Naive thymus-derived CD4-positive, alpha-beta T cell (primary cell): Measurements from ENCODE around the gene LEF1. TPM values are rescaled to one million over a fixed set of nuclear protein-coding genes. Genes with fewer than 3 reads are reported as not detected.
A peak's percentile ranks its signal among the peaks of the same experiment; 100 is the strongest.

Experiments
- ATAC-seq: fragments of 150-1000 bp; cut with Tn5 transposase; 2 replicates; pipeline ENCODE4 v1.10.0; 2021; ENCODE audit warnings: mild to moderate bottlenecking, moderate library complexity
- CTCF ChIA-PET: fragments of 350-600 bp; sonication (Branson Sonifier 250); formaldehyde crosslinking; loops from one replicate; lab custom pipeline; 2021; ENCODE audit warnings: antibody characterized with exemption; lab: Charles Lee
- POLR2A ChIA-PET: fragments of 350-600 bp; sonication (Branson Sonifier 250); formaldehyde crosslinking; loops from one replicate; lab custom pipeline; 2021; ENCODE audit warnings: antibody characterized with exemption, inconsistent platforms; lab: Charles Lee
- DNase-seq, 9 donors: peaks; one replicate each; pipeline versions ENCODE4 v3.0.0 to v3.0.0-alpha.2; 2020 to 2022; ENCODE audit warnings: mixed read lengths in 1 of 9
- H3K27ac ChIP-seq: one replicate; pipeline ENCODE4 v1.7.0; 2013; ENCODE audit warnings: mild to moderate bottlenecking, low read depth, low read length, moderate library complexity
- H3K27me3 ChIP-seq, 2 donors: one replicate each; pipeline ENCODE4 v1.7.0; 2013; ENCODE audit warnings: low read length in 2 of 2, mild to moderate bottlenecking in 2 of 2, moderate library complexity in 2 of 2; ENCODE audit not compliant: control insufficient read depth in 2 of 2, insufficient read depth in 2 of 2
- H3K36me3 ChIP-seq, 3 experiments: 1 replicate in 2 of 3; 2 replicates in 1 of 3; pipeline ENCODE4 v1.7.0; 2013; ENCODE audit warnings: low read length in 3 of 3, mild to moderate bottlenecking in 3 of 3, moderate library complexity in 1 of 3; ENCODE audit not compliant: insufficient read depth in 3 of 3, control insufficient read depth in 2 of 3
- H3K4me1 ChIP-seq, 2 donors: one replicate each; pipeline ENCODE4 v1.7.0; 2013; ENCODE audit warnings: low read length in 2 of 2, mild to moderate bottlenecking in 2 of 2, moderate library complexity in 1 of 2; ENCODE audit not compliant: control insufficient read depth in 2 of 2, insufficient read depth in 2 of 2
- H3K4me3 ChIP-seq: 2 replicates; pipeline ENCODE4 v1.7.0; 2013; ENCODE audit warnings: mild to moderate bottlenecking, low read length
- H3K9me3 ChIP-seq, 3 experiments: 1 replicate in 2 of 3; 2 replicates in 1 of 3; pipeline ENCODE4 v1.7.0; 2013; ENCODE audit warnings: low read length in 3 of 3; ENCODE audit not compliant: control insufficient read depth in 2 of 3
- H3K27ac Mint-ChIP-seq, 9 donors: one replicate each; pipeline ENCODE4 v1.8.0; 2020 to 2022; ENCODE audit warnings: mixed read lengths in 9 of 9, mild to moderate bottlenecking in 8 of 9, moderate library complexity in 5 of 9, inconsistent platforms in 2 of 9
- H3K27me3 Mint-ChIP-seq, 5 donors: one replicate each; pipeline ENCODE4 v1.8.0; 2021 to 2022; ENCODE audit warnings: mixed read lengths in 5 of 5, mild to moderate bottlenecking in 1 of 5
- H3K36me3 Mint-ChIP-seq, 5 donors: one replicate each; pipeline ENCODE4 v1.8.0; 2020 to 2022; ENCODE audit warnings: mixed read lengths in 5 of 5, mild to moderate bottlenecking in 3 of 5, inconsistent platforms in 1 of 5
- H3K4me1 Mint-ChIP-seq, 7 donors: one replicate each; pipeline ENCODE4 v1.8.0; 2020 to 2022; ENCODE audit warnings: mixed read lengths in 7 of 7, mild to moderate bottlenecking in 3 of 7, inconsistent platforms in 1 of 7
- H3K4me3 Mint-ChIP-seq, 10 donors: one replicate each; pipeline ENCODE4 v1.8.0; 2020 to 2022; ENCODE audit warnings: mild to moderate bottlenecking in 10 of 10, mixed read lengths in 10 of 10, moderate library complexity in 6 of 10, inconsistent platforms in 2 of 10
- H3K9me3 Mint-ChIP-seq, 11 donors: one replicate each; pipeline ENCODE4 v1.8.0; 2020 to 2022; ENCODE audit warnings: mixed read lengths in 11 of 11, mild to moderate bottlenecking in 4 of 11, inconsistent platforms in 1 of 11, moderate library complexity in 1 of 11
- intact Hi-C, 2 donors: fragments of 100-400 bp; cut with micrococcal nuclease; formaldehyde crosslinking; loops; one replicate each; pipeline ENCODE4 v1.15.1; 2023
- polyA plus RNA-seq, 2 donors: library from polyadenylated mRNA; unstranded; fragments of 300-500 nt; fragmentation: Illumina TruSeq; gene quantifications; one replicate each; pipeline ENCODE4 v1.2.3, GENCODE V29; 2021
- total RNA-seq, 6 experiments: library from RNA in 5 of 6; stranded (reverse) in 5 of 6; gene quantifications; 1 replicate in 5 of 6; 2 replicates in 1 of 6; pipeline ENCODE4 v1.2.3 and lab custom pipeline; 2021 to 2026

Gene LEF1
- total and polyA plus RNA-seq, 7 experiments from 2014 or later, result 270 to 928 (median 674) TPM

DNA sequence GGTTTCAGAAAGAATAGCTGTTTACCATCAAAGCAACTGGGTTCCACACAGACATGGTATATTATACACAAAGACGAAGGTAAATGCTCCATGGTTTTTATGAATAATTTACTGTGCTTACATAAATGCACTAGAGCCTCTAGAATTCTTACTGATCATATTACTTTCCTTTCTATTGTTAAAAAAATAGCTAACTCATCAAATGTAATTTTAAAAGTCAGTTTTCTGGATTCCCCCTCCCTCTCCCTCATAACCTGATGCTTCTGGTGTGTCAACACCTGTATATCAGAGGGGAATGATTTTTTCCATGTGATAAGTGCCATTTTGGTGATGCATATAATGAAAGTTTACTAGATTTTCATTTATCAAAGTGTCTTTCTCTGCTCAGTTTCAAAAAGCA, 31.1 kb upstream of the LEF1 start:
- Mint-ChIP-seq H3K4me1 (peaks cover 8 to 31% (median 19%) of the 10 kb centered on the region in 7 donors), H3K9me3 (no peaks in the 10 kb centered on the region), H3K36me3 (peaks cover 8 to 52% (median 40%) of the 10 kb centered on the region in 5 donors), H3K27me3 (no peaks in the 10 kb centered on the region), H3K27ac (peak overlapping the region in 1 of 9 donors; percentile 17), H3K4me3 (no peak overlapping the region)
- ATAC-seq, result no peak
- no peak overlapping the region for H3K27ac ChIP-seq
- intact Hi-C loops, result no loop called here
- no peak overlapping the region for H3K4me3 ChIP-seq
- no peaks in the 10 kb centered on the region for H3K9me3 ChIP-seq
- POLR2A ChIA-PET, result no interaction called here
- H3K36me3 ChIP-seq, result peaks cover 0 to 11% (median 0%) of the 10 kb centered on the region in 3 experiments
- no peaks in the 10 kb centered on the region for H3K27me3 ChIP-seq
- CTCF ChIA-PET, result no interaction called here
- peaks cover 0 to 5% of the 10 kb centered on the region in 2 donors for H3K4me1 ChIP-seq
- no peak for DNase-seq

DNA sequence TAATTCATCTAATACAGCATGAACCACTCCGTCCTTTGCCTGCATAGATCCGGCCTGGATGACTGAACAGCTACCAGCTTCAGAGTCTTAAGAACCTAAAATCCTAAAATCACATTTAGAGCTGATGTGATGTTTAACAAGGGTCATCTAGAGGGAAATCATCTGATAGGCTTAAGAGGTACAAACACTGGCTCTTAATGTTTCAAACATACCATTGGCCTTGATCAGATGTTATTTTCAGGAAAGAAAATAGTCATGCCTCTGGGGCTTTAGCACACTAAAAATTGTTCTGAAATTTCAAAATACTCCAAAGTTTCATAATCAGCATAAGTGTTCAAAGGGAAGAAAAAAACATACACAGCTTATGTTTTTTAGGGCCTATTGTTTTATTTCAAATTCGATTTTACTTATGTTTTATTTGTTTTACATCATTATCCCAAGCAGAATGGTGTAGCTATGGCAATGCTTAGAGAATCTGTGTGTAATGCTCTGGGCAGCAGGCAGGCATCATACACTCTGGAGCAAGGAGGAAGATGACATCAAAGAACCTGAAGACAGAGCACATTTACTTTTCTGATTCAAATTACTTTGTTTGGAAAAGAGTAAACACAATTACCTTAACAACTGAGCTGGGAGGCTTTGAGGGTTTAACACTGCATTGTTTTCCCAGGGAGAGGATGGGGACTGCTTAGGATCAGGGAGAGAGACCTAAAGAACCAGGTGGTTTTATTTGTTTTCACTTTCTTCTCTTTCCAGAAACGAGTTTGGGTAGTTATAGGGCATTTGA, 25.3 kb upstream of the LEF1 start:
- ChIA-PET CTCF (interaction anchor here (0.6 kb wide), 1 partner anchor 180 kb away, joined by 3 read pairs; no protein-coding TSS in a partner anchor), POLR2A (interaction anchor here (0.6 to 1.0 kb wide), 3 partner anchors 35 to 283 kb away, joined by 3 to 6 read pairs (median 3); no protein-coding TSS in a partner anchor)
- H3K36me3 Mint-ChIP-seq, result peaks cover 0 to 24% (median 12%) of the 10 kb centered on the region in 5 donors

DNA sequence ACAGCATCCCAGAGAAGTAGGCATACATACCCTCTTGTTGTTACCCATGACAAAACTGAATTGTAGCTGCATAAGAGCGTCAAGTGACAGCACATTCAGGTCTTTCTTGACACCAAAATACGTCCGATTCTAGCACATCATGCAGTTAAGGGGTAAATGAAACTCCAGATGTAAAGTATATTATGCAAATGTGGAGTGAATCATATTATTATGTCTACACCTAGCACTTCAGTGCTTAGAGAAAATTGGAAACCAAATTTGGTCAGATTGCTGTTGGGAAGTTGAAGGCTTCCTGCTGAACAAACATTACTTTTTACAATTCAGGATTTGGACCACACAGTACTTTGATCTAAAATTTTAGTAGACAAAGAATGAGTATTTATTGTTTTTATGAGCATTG, 24.2 kb upstream of the LEF1 start:
- no peak for DNase-seq
- H3K27me3 ChIP-seq, result no peaks in the 10 kb centered on the region
- no peaks in the 10 kb centered on the region for H3K9me3 ChIP-seq
- intact Hi-C loops, result no loop called here
- Mint-ChIP-seq H3K4me1 (peaks cover 6 to 44% (median 34%) of the 10 kb centered on the region in 7 donors), H3K36me3 (peaks cover 0 to 21% (median 12%) of the 10 kb centered on the region in 5 donors), H3K9me3 (no peaks in the 10 kb centered on the region), H3K27me3 (peaks cover 0 to 4% (median 0%) of the 10 kb centered on the region in 5 donors), H3K4me3 (no peak overlapping the region), H3K27ac (peak overlapping the region in 2 of 9 donors; percentile 23 to 33)
- H3K36me3 ChIP-seq, result no peaks in the 10 kb centered on the region
- ATAC-seq, result no peak
- CTCF ChIA-PET, result no interaction called here
- no peak overlapping the region for H3K27ac ChIP-seq
- H3K4me1 ChIP-seq, result peaks cover 0 to 8% of the 10 kb centered on the region in 2 donors
- H3K4me3 ChIP-seq, result no peak overlapping the region
- POLR2A ChIA-PET, result interaction anchor here (1.0 kb wide), 3 partner anchors 9 to 34 kb away, joined by 3 read pairs; no protein-coding TSS in a partner anchor

More for the DNA sequence above, 25.3 kb upstream of the LEF1 start:
- H3K27me3 ChIP-seq, result no peaks in the 10 kb centered on the region
- Mint-ChIP-seq H3K4me1 (peaks cover 6 to 39% (median 32%) of the 10 kb centered on the region in 7 donors), H3K4me3 (no peak overlapping the region), H3K27me3 (peaks cover 0 to 4% (median 0%) of the 10 kb centered on the region in 5 donors), H3K9me3 (no peaks in the 10 kb centered on the region), H3K27ac (peak overlapping the region in 2 of 9 donors; percentile 19 to 34)
- H3K36me3 ChIP-seq, result no peaks in the 10 kb centered on the region
- H3K27ac ChIP-seq, result no peak overlapping the region
- ATAC-seq (no peak), DNase-seq (no peak)
- H3K9me3 ChIP-seq, result no peaks in the 10 kb centered on the region
- intact Hi-C loops, result loop anchor here in 1 of 2 donors (2.0 kb wide), 1 partner anchor 15 kb away; no protein-coding TSS in a partner anchor
- no peak overlapping the region for H3K4me3 ChIP-seq
- peaks cover 0 to 8% of the 10 kb centered on the region in 2 donors for H3K4me1 ChIP-seq

DNA sequence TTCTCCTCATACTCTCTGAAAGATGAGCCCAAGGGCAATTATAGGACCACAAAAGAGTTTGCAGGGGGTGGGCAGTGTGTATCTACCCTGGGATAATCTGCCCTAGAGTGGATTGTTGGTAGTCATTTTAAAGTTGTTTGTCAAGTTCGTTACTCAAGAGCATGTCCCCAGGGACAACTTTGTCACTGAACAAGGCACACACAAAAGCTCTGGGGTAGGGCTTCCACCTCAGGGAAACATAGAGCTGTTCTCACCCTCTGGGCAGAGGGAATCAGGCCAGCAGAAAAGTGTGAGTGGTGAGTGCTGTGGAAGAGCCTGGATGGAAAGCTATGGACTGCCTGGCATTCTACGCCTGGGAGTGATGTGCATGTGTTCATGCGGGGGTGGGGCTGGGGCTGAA, 23.3 kb upstream of the LEF1 start:
- ChIA-PET CTCF (interaction anchor here (0.5 to 0.6 kb wide), 2 partner anchors 19 to 36 kb away, joined by 3 to 4 read pairs; no protein-coding TSS in a partner anchor), POLR2A (interaction anchor here (0.7 to 1.2 kb wide), 4 partner anchors 9 to 321 kb away, joined by 3 to 4 read pairs (median 3); no protein-coding TSS in a partner anchor)
- no peak overlapping the region for H3K4me3 Mint-ChIP-seq
- peaks cover 0 to 22% (median 9%) of the 10 kb centered on the region in 5 donors for H3K36me3 Mint-ChIP-seq
- Histone ChIP-seq H3K4me3 (no peak overlapping the region), H3K27me3 (no peaks in the 10 kb centered on the region), H3K9me3 (no peaks in the 10 kb centered on the region), H3K36me3 (no peaks in the 10 kb centered on the region), H3K4me1 (peaks cover 0 to 8% of the 10 kb centered on the region in 2 donors), H3K27ac (no peak overlapping the region)
- H3K4me1 Mint-ChIP-seq, result peaks cover 8 to 51% (median 38%) of the 10 kb centered on the region in 7 donors
- H3K27ac Mint-ChIP-seq, result peak overlapping the region in 1 of 9 donors; percentile 87
- peaks cover 0 to 4% (median 0%) of the 10 kb centered on the region in 5 donors for H3K27me3 Mint-ChIP-seq
- intact Hi-C loops, result no loop called here
- H3K9me3 Mint-ChIP-seq, result no peaks in the 10 kb centered on the region
- ATAC-seq (no peak), DNase-seq (no peak)

DNA sequence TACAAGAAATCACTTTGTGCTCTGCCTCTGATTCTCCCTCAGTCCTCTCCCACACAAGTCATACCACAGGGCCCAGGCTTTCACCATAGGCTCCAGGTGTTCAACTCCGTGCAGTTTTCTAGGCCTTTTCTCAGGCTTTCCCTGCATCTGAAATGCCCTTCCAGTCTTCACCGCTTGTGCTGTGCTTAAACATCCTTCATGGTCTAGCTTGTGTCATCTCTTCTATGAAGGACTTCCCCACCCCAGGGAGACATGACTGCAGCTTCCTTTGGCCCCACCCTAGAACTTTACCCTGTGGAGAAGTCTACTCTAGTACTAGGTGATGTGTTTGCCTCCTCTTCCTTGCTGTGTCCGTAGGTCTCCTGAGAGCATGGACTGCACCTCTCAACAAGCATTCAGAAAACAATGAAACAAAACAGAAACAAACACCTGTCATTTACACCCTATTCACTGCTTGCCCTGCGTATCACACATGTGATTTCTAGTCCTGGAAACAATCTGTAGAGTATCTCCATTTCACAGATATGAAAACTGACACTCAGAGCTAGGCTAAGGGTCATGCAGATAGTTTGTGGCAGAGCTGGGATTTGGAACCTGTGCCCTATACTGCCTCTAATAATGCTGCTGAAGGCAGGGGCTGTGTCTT, 22.7 kb upstream of the LEF1 start:
- no peaks in the 10 kb centered on the region for H3K9me3 ChIP-seq
- H3K4me3 Mint-ChIP-seq, result peak overlapping the region in 1 of 10 donors; percentile 28
- peaks cover 0 to 4% (median 0%) of the 10 kb centered on the region in 5 donors for H3K27me3 Mint-ChIP-seq
- intact Hi-C loops, result no loop called here
- POLR2A ChIA-PET, result interaction anchor here (0.9 to 1.5 kb wide), 3 partner anchors 18 to 321 kb away, joined by 3 to 4 read pairs (median 3); no protein-coding TSS in a partner anchor
- H3K4me3 ChIP-seq, result no peak overlapping the region
- H3K4me1 Mint-ChIP-seq, result peaks cover 8 to 56% (median 38%) of the 10 kb centered on the region in 7 donors
- H3K27ac ChIP-seq, result no peak overlapping the region
- ATAC-seq (no peak), DNase-seq (no peak)
- CTCF ChIA-PET, result interaction anchor here (0.6 kb wide), 2 partner anchors 20 to 192 kb away, joined by 3 to 4 read pairs; no protein-coding TSS in a partner anchor
- peak overlapping the region in 5 of 9 donors; percentile 0 to 87 (median 48) for H3K27ac Mint-ChIP-seq
- H3K36me3 Mint-ChIP-seq, result peaks cover 0 to 22% (median 13%) of the 10 kb centered on the region in 5 donors
- no peaks in the 10 kb centered on the region for H3K9me3 Mint-ChIP-seq
- peaks cover 0 to 8% of the 10 kb centered on the region in 2 donors for H3K4me1 ChIP-seq
- no peaks in the 10 kb centered on the region for H3K27me3 ChIP-seq
- H3K36me3 ChIP-seq, result no peaks in the 10 kb centered on the region

DNA sequence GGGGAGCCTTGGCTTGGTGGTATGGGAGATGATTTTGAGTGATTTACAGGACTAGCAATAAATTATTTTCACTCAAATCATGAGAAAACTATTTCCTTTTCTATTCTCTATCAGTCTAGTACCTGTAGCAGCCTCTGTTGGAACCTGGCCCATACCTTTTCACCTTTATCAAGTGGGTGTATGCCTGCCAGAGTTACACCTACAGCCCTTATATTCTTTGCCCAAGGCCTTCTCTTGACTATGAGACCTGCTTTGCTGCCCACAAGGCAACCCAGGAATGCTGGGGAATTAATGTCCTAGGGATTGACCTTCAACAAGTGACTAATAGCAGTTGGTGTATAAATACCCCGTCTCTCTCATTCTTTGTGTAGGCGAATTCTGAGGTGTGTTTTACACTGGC, 20.0 kb upstream of the LEF1 start:
- CTCF ChIA-PET, result interaction anchor here (0.6 kb wide), 1 partner anchor 131 kb away, joined by 4 read pairs; no protein-coding TSS in a partner anchor

More for the DNA sequence above, 20.0 kb upstream of the LEF1 start:
- peaks cover 0 to 4% (median 0%) of the 10 kb centered on the region in 5 donors for H3K27me3 Mint-ChIP-seq
- no peak overlapping the region for H3K4me3 Mint-ChIP-seq
- no peaks in the 10 kb centered on the region for H3K9me3 Mint-ChIP-seq
- H3K36me3 Mint-ChIP-seq, result peaks cover 0 to 18% (median 18%) of the 10 kb centered on the region in 5 donors
- ATAC-seq, result no peak
- no peak for DNase-seq
- peaks cover 11 to 63% (median 41%) of the 10 kb centered on the region in 7 donors for H3K4me1 Mint-ChIP-seq
- Histone ChIP-seq H3K36me3 (no peaks in the 10 kb centered on the region), H3K27me3 (no peaks in the 10 kb centered on the region), H3K4me3 (no peak overlapping the region), H3K4me1 (peaks cover 0 to 8% of the 10 kb centered on the region in 2 donors), H3K9me3 (no peaks in the 10 kb centered on the region), H3K27ac (no peak overlapping the region)
- intact Hi-C loops, result no loop called here
- POLR2A ChIA-PET, result interaction anchor here (0.6 to 2.8 kb wide), 2 partner anchors 99 to 159 kb away, joined by 7 to 10 read pairs; no protein-coding TSS in a partner anchor
- H3K27ac Mint-ChIP-seq, result peak overlapping the region in 2 of 9 donors; percentile 7 to 40
